AG04449 (cell line): ENCODE measurements around the gene ABCG1.
"Not testable (repeated sequence)": the region's sequence is repeated elsewhere in the genome, so short reads cannot be mapped to it uniquely, and the experiment has no call there.

Experiments used
- CTCF ChIA-PET: fragments of 350-600 bp; formaldehyde crosslinking; extraction: SDS; loops from one replicate; lab custom pipeline; 2021; ENCODE audit warnings: antibody characterized with exemption; lab: Yijun Ruan, JAX
- POLR2A ChIA-PET: fragments of 400-600, 350-600 bp; formaldehyde crosslinking; extraction: SDS; loops from one replicate; lab custom pipeline; 2020; ENCODE audit warnings: antibody characterized with exemption, inconsistent platforms; lab: Yijun Ruan, JAX
- DNase-seq: peaks from one replicate; pipeline ENCODE4 v3.0.0-alpha.2; 2010; ENCODE audit warnings: low read depth, low spot score
- H3K4me3 ChIP-seq: 2 replicates; pipeline ENCODE4 v1.5.1; 2011; ENCODE audit warnings: low read depth, mild to moderate bottlenecking, control low read depth, low read length
- CTCF ChIP-seq: IDR thresholded peaks from one replicate; pipeline ENCODE4 v1.5.1; 2011; ENCODE audit warnings: mild to moderate bottlenecking, moderate library complexity, low read length, control low read depth, inconsistent platforms; ENCODE audit not compliant: insufficient read depth; ENCODE audit errors: missing control alignments

Gene ABCG1

GRCh38 chr21:42175110-42175710 lies 43.7 kb upstream of the ABCG1 start:
- POLR2A ChIA-PET, result no interaction called here
- no peak for TF ChIP-seq CTCF
- DNase-seq, result no peak
- CTCF ChIA-PET, result no interaction called here
- no peak overlapping the region for H3K4me3 ChIP-seq

- ChIA-PET CTCF (no interaction called here), POLR2A (no interaction called here)
- no peak for DNase-seq
- no peak for TF ChIP-seq CTCF
- H3K4me3 ChIP-seq, result no peak overlapping the region
These were observed 42.1 kb upstream of the ABCG1 start for GRCh38 chr21:42176859-42177258.

- H3K4me3 ChIP-seq, result no peak overlapping the region
- DNase-seq, result no peak
- ChIA-PET POLR2A (no interaction called here), CTCF (no interaction called here)
- TF ChIP-seq CTCF, result no peak
These were observed 39.6 kb upstream of the ABCG1 start for GRCh38 chr21:42179316-42179715.

DNA sequence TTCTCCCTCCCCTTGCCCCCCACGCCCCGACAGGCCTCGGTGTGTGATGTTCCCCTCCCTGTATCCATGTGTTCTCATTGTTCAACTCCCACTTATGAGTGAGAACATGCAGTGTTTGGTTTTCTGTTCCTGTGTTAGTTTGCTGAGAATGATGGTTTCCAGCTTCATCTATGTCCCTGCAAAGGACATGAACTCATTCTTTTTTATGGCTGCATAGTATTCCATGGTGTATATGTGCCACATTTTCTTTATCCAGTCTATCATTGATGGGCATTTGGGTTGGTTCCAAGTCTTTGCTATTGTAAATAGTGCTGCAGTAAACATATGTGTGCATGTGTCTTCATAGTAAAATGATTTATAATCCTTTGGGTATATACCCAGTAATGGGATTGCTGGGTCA lies 38.9 kb upstream of the ABCG1 start:
- DNase-seq, POLR2A ChIA-PET, H3K4me3 ChIP-seq, CTCF ChIA-PET: not testable (repeated sequence)

- ChIA-PET POLR2A (no interaction called here), CTCF (interaction anchor here (1.5 kb wide), 1 partner anchor 34 kb away, joined by 4 read pairs; no protein-coding TSS in a partner anchor)
- no peak for TF ChIP-seq CTCF
- no peak overlapping the region for H3K4me3 ChIP-seq
- DNase-seq, result no peak
These were observed 36.1 kb upstream of the ABCG1 start for GRCh38 chr21:42182713-42183371.

DNA sequence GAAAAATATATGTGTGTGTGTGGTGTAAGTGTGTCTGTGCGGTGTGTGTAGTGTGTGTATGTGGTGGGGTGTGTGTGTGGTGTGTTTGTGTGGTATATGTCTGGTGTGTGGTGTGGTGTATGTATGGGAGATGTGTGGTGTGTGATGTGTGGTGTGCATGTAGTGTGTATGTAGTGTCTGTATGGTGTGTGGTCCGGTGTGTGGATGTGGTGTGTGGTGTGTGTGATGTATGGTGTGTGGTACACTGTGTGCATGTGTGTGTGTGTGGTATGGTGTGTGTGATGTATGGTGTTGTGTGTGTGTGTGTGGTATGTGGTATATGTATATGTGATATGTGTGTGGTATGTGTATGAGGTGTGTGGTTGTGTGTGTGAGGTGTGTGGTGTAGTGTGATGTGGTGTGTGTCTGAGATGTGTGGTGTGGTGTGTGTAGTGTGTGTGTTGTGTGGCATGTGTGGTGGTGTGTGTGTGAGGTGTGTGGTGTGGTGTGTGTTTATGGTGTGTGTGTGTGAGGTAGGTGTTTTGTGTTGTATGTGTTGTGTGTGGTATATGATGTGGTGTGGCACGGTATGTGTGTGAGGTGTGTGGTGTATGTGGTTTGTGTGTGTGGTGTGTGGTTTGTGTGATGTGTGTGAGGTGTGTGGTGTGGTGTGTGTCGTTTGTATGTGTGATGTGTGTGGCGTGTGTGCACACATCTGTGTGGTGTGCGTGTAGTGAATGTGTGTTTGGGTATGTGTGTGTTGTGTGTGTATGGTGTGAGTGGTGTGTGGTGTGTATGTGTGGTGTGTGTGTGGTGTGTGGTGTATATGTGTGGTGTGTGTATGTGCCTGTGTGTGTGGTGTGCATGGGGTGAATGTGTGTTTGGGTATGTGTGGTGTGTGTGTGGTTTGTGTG lies 35.3 kb upstream of the ABCG1 start:
- H3K4me3 ChIP-seq, result no peak overlapping the region
- ChIA-PET POLR2A (no interaction called here), CTCF (interaction anchor here (1.4 kb wide), 1 partner anchor 39 kb away, joined by 3 read pairs; no protein-coding TSS in a partner anchor)
- no peak for TF ChIP-seq CTCF
- no peak for DNase-seq
